Measurements from ENCODE around the gene COMMD4.

DNA sequence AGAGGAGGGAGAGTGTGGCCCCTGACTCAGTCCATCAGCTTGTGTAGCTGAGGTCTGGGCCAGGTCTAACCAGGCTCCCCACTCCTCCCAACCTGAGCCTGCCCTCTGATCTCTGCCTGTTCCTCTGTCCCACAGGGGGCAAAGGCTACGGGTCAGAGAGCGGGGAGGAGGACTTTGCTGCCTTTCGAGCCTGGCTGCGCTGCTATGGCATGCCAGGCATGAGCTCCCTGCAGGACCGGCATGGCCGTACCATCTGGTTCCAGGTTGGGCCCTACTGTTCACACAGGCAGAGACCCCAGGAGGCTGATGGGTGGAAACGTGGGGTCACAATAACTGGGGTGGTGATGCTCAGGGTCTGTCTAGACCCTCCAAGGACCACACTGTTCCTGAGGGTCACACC, 17.7 kb downstream of the COMMD4 start:
- no peak for TF ChIP-seq EZH2 (IDR thresholded peaks at IDR 0.05)
- TF ChIP-seq, protein P1, sequence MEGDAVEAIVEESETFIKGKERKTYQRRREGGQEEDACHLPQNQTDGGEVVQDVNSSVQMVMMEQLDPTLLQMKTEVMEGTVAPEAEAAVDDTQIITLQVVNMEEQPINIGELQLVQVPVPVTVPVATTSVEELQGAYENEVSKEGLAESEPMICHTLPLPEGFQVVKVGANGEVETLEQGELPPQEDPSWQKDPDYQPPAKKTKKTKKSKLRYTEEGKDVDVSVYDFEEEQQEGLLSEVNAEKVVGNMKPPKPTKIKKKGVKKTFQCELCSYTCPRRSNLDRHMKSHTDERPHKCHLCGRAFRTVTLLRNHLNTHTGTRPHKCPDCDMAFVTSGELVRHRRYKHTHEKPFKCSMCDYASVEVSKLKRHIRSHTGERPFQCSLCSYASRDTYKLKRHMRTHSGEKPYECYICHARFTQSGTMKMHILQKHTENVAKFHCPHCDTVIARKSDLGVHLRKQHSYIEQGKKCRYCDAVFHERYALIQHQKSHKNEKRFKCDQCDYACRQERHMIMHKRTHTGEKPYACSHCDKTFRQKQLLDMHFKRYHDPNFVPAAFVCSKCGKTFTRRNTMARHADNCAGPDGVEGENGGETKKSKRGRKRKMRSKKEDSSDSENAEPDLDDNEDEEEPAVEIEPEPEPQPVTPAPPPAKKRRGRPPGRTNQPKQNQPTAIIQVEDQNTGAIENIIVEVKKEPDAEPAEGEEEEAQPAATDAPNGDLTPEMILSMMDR (IDR thresholded peaks at IDR 0.05), result no peak

All from neural progenitor cell (in vitro differentiated cells).